ENCODE results near the gene TSPAN5.

Gene TSPAN5

DNA sequence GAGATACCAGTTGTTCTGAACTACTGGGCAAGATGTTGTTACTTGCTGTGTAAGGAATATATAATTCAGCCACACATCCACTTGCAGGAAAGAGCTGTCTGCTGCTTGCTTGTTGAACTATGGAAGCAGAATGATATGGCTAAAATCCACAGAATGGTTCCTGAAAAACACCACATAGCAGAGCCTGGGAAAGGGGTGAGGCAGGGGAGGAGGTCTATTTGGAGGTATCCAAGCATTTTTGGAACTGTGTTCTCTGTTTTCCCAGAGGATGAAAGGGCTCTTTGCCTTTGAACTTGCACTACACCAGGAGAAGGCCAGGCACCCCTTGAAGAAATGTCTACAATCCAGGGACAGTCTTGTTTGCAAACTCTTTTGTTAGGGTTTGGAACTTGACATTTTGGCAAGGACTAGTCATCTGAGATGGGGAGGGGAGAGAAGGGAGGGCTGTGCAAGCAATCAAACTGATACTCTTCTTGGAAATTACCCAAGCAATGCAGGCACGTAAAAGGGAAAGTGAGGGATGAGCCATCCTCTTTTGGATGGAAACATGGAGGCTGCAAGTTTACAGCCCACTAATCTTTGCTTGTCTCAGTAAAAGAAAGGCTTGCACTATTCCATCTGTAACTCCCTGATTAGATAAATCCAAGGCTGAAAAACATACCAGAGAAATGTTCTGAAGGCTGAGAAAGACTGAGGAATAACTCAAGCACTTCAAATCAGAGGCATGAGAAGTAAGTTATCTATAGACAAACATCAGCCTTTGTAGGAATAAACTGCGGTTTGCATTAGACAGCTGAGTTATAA lies 141.0 kb downstream of the TSPAN5 start:
- no peak for DNase-seq (ENCODE audit: low read depth)

- no peak for DNase-seq (ENCODE audit: low read depth)
Observed at GRCh38 chr4:98516441-98517217, 141.8 kb downstream of the TSPAN5 start.

DNA sequence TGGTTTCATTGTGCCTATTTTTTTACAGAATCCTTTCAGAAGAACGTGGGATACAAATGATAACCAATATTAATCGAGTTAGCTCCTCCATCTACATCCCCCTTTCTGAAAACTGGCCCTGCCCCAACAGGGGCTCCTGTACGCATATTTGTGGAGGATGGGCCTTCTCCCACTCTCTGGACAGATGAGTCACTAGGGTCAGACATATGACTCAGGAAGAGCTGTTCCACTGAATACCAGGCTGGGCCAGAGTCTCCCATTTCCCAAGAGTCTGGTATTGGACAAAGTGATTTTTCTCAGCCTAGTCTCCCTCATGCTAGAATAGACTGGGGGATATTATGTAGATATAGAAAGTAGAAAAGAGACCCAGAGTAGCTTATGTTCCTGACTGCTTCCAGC lies 142.4 kb downstream of the TSPAN5 start:
- no peak for DNase-seq (ENCODE audit: low read depth)

GRCh38 chr4:98515470-98515809 lies 143.0 kb downstream of the TSPAN5 start:
- no peak for DNase-seq (ENCODE audit: low read depth)

DNA sequence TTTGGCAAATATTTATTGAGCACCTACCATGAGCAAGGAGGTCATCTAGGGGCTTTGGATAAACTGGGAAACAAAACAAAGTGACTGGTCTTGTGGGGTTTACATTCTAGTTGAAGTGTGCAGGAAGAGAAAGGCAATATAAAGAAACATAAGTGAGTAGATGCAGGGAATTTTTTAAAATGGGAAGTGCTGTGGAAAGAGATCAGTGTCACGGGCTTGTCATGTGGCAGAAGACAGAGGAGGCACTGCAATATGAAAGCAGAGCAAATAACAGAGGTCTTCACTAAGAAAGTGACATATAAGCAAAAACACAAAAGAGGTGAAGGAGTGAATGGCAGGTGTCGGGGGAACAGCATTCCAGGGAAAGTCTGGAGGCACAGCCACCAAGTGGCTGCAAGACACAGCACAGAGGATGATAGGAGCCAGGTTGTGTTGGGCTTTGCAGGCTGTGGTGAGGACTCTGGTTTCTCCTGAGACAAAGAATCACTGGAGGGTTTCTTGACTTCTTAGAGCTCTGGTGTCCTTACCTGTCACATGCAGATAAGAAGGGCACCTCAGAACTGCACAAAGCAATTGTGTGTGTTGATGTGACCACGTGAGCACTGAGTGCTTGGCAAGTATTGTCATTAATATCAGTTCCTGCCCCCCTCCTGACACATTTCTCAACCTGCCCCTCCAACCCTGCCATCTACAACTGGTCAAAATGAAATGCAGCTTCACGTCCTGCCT lies 143.5 kb downstream of the TSPAN5 start:
- no peak for DNase-seq (ENCODE audit: low read depth)

GRCh38 chr4:98512918-98513317 lies 145.5 kb downstream of the TSPAN5 start:
- no peak for DNase-seq (ENCODE audit: low read depth)

GRCh38 chr4:98510757-98511517 lies 147.5 kb downstream of the TSPAN5 start:
- DNase-seq (ENCODE audit: low read depth) = no peak

DNA sequence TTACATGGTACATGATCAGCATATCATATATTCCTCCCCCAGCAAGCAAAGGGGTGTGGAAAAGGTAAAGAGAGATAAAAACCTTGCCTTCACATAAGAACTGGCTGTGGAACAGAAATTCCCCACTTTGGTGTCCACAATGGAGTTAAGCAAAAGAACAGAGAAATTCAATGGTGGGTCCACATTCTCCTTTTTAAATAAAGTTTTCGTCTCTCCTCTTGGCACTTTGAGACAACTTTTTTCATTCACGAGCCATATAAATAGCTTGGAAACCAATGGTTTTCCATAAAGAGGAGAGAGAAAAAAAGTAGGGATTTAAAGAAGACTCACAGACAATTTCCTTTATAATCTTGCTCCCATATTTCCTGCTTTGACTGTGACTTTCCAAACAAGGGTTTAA lies 148.1 kb downstream of the TSPAN5 start:
- DNase-seq (ENCODE audit: low read depth) = no peak

DNA sequence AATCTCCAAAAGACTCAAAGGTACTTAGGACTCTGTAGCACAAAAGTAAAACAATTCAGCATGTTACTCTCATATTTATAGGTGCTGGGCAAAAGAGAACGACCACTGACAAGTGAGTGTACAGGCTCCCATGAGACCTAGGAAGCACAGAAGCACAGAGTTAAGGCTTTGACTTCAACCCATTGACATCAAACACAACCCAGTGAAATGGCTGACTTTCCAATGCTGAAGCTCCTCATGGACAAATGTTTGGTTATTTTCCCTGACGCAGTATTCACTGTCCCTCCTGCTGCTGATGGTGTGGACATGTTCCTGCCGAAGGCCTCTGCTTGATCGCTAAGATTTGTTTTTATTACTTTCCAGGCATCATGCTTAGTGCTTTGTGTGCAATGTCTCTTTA lies 148.7 kb downstream of the TSPAN5 start:
- DNase-seq (ENCODE audit: low read depth) = no peak

DNA sequence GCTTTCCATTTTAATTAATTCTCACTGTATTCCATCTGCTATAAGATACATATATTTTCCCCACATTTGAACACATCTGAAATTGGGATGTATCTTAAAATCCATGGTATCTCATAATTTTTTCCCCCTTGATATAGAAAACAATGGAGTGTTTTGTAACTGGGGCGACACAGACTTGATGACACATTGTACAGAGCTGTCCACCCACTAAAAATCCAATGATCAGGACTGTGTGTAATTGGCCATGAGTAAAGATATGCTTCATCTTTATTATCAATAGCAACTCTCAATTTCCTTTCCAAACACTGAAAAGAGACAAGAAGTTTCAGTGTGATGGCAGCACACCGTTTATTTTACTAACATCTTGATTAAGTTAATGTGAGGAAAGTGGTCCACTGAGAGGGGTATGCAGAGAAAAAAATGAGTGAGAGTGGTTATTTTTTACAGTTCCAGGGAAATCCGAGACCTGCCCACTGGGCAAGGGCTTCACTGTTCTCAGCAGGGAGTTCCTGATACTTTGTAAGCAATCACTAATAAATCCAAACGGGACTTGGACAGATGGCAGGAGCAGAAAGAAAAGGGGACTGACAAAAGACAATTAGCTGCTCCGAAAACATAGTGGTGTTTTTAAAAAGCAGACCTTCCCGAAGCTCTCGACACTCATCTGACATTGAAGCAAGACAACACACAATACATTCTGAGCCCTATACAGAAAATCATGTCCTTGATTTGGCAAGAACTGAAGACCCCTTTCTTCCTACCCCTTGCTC lies 149.4 kb downstream of the TSPAN5 start:
- DNase-seq (ENCODE audit: low read depth) = no peak

DNA sequence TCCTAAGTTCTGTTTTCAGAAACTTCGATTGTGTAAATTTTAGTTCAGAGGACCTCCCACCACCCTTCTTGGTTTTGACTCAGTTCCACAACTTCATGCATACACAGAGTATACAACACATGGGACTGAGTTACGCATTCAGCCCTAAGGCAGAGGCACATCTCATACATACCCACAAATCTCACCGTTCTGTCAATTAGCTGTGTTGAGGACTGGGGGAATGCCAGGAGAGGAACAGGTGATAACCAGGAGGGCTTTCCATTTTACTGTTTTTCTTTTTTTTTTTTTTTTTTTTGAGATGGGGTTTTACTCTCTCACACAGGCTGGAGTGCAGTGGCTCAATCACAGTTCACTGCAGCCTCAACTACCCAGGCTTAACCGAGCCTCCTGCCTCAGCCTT lies 150.2 kb downstream of the TSPAN5 start:
- no peak for DNase-seq (ENCODE audit: low read depth)

- no peak for DNase-seq (ENCODE audit: low read depth)
Observed at GRCh38 chr4:98507299-98507698, 151.1 kb downstream of the TSPAN5 start.

DNA sequence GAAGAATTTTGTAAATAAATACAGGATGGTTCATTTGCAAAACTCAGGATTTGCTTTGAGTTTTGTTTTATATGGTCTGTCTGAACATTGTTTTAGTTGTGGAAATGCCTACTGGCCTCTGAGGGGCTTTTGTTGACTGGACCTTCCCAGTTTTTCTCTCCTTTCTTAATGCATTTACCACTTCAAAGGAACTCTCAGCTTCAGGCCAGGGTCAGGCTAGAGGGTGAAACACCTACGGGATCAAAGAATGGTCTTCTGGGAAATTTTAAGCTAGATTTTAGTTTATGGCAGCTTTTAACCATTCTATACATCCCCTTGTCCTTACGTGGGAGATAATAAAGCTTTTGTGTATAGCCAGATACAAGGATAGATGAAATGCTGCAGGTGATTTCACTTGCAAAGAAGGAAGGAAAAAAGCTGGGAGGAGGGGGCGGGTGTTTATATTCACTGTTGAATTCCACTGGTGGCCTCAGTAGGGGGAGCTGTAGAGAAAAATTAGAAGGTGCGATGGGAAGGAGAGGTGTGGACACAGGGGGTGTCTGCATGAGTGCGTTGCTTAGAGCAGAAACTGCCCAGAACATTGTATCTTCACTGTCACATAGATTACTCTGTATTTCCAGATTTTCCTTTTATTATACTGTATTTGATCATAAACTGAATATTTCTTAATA lies 151.8 kb downstream of the TSPAN5 start:
- no peak for DNase-seq (ENCODE audit: low read depth)

DNA sequence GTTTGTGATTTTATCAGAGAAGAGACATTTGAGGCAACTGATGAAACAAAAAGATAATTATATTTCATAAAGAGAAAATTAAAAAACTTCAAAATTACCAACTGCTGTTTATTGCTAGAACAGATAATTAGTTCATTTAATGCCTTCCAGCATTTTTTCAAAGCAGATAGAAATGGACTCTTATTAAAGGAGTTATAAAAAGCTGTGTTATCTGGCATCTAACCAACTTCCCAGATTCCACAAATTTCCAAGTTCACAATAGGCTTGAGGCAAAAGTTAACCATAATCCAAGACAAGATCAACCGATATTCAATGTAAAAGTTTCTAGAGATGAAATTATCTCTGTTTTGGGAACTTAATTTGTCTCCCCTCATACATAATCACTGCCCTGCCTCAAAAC lies 152.4 kb downstream of the TSPAN5 start:
- no peak for DNase-seq (ENCODE audit: low read depth)

DNA sequence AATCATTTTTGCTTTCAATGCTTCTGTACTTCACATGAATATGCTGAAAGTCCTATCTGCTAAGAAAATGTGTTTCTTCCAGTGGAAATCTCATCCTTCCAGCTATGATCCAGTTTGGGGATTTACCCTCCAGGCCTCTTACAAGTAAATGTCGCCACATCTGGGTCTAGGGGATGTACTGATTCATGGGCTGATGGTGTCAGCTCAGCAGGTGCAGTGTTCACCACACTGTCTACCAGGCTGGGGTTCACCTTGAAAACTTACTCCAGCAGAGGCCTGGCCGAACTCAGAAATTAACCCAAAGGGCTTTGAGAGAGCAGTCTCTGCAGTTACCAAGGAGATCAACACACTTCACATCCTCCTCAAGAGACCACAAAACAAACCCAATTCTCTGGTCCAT lies 154.3 kb downstream of the TSPAN5 start:
- DNase-seq (ENCODE audit: low read depth) = no peak

DNA sequence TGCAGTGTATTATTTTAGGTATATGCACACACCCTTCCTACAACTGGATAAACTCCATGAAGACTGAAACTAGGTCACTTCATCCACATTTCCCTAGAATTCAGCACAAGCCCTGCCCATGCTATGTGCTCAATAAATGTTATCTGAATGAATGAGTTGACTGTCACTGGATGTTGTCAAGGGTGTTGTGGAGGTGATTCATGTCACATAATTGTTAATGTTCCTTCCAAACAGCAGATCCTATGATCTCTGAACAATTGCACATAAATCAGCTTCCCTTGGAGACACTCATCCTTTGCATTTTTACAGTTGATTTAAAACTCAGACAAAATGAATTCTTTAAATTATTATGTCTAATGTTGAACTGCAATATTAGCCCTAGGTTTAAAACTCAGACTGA lies 154.7 kb downstream of the TSPAN5 start:
- no peak for DNase-seq (ENCODE audit: low read depth)

DNA sequence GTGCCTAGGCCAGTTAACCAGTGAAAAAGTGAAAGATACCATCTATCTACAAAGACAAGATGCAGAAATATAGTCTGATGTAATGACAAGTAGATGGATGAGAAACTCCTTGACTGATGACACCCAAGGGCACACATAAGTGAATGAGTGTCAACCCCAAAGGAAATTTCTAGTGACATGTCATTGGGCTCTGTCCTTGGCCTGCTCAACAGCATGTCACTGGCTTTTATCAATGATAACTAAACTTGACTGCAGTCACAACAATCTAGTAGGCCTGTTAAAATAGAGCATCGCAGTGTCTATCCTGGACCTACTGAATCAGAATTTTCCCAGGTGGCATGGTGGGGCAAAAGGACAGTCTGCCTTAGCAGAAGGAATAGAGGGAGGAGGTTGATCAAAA lies 155.8 kb downstream of the TSPAN5 start:
- DNase-seq (ENCODE audit: low read depth) = no peak

- no peak for DNase-seq (ENCODE audit: low read depth)
Observed at GRCh38 chr4:98502031-98502430, 156.4 kb downstream of the TSPAN5 start.

DNA sequence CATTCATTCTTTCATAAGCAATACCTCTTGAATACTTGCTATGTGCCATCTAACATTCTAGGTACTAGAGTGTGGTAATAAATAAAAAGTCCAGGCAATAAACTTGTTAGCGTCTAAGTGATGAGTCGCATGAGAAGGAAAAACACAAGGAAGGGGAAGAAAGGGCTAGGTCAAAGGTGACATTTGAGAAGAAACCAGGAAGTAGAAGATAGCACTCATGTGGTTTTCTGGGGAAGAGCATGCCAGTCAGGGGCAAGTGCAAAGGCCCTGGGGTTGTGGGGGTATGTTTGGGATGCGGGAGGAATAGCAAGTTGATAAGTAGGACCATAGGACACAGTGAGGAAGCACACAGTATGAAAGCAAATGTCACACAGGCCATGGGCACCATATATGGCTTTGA lies 157.0 kb downstream of the TSPAN5 start:
- DNase-seq (ENCODE audit: low read depth) = no peak

- no peak for DNase-seq (ENCODE audit: low read depth)
Observed at GRCh38 chr4:98498774-98499173, 159.6 kb downstream of the TSPAN5 start.

Data from stimulated activated CD4-positive, alpha-beta T cell treated with anti-CD3 and anti-CD28 coated beads, Interleukin-2, amount 100 ng/mL, for 4 hours (primary cell).